Tibial nerve (tissue), 4 donors: ENCODE results near the gene TMEM174. TPM values are rescaled to one million over a fixed set of nuclear protein-coding genes. Genes with fewer than 3 reads are reported as not detected.

ENCODE experiments used
- DNase-seq, 2 donors: peaks; one replicate each; pipeline ENCODE4 v3.0.0-alpha.2; 2019; ENCODE audit warnings: low spot score in 2 of 2
- H3K27ac ChIP-seq, 4 donors: fragments of 200-600 bp; sonication (generic) in 3 of 4; one replicate each; pipeline ENCODE4 v1.5.1; 2017 to 2019; ENCODE audit warnings: mild to moderate bottlenecking in 1 of 4
- H3K27me3 ChIP-seq, 2 donors: fragments of 200-600 bp; sonication (generic) in 1 of 2; one replicate each; pipeline versions ENCODE4 v1.5.1 to v1.6.0; 2017 to 2019
- H3K36me3 ChIP-seq, 3 donors: fragments of 200-600 bp; sonication (generic); one replicate each; pipeline ENCODE4 v1.5.1; 2018 to 2019
- H3K4me1 ChIP-seq, 4 donors: fragments of 200-600 bp; sonication (generic) in 3 of 4; one replicate each; pipeline ENCODE4 v1.5.1; 2017 to 2019
- H3K4me3 ChIP-seq, 4 donors: fragments of 200-600 bp; sonication (generic) in 3 of 4; one replicate each; pipeline ENCODE4 v1.5.1; 2017 to 2019; ENCODE audit warnings: mild to moderate bottlenecking in 1 of 4, moderate library complexity in 1 of 4
- H3K9me3 ChIP-seq, 4 donors: fragments of 200-600 bp; sonication (generic) in 3 of 4; one replicate each; pipeline ENCODE4 v1.5.1; 2017 to 2019
- EP300 ChIP-seq, 2 donors: sonication (generic); formaldehyde crosslinking; IDR thresholded peaks; one replicate each; pipeline ENCODE4 v1.6.1; 2017; ENCODE audit warnings: antibody characterized with exemption in 2 of 2, mild to moderate bottlenecking in 1 of 2
- POLR2A ChIP-seq, 2 donors: fragments of 450-650 bp; IDR thresholded peaks; one replicate each; pipeline ENCODE4 v1.6.1; 2017; ENCODE audit warnings: antibody characterized with exemption in 2 of 2, mild to moderate bottlenecking in 2 of 2, moderate library complexity in 2 of 2
- WGBS, 2 donors: methylation state at CpG; one replicate each; pipeline ENCODE4 v1.1.5; 2018; 5-methylcytosine and 5-hydroxymethylcytosine counted together
- total RNA-seq, 4 donors: library from RNA; depleted of rRNA; stranded (reverse); fragments of >200 nt; gene quantifications; one replicate each; pipeline ENCODE4 v1.1.0, GENCODE V29; 2016
- TF ChIP-seq, protein P1 (sequence below), 5 experiments: fragments of 200-600 bp in 3 of 5; fragments of 450-650 bp in 2 of 5; sonication (generic) in 3 of 5; IDR thresholded peaks; one replicate each; pipeline ENCODE4 v1.5.1; 2016 to 2019; ENCODE audit warnings: antibody characterized with exemption in 5 of 5, mild to moderate bottlenecking in 3 of 5, moderate library complexity in 2 of 5

TMEM174 gene
- total RNA-seq, 4 donors from 2014 or later: not detected

- no peak for TF ChIP-seq POLR2A (IDR thresholded peaks at IDR 0.05)
- TF ChIP-seq, protein P1, sequence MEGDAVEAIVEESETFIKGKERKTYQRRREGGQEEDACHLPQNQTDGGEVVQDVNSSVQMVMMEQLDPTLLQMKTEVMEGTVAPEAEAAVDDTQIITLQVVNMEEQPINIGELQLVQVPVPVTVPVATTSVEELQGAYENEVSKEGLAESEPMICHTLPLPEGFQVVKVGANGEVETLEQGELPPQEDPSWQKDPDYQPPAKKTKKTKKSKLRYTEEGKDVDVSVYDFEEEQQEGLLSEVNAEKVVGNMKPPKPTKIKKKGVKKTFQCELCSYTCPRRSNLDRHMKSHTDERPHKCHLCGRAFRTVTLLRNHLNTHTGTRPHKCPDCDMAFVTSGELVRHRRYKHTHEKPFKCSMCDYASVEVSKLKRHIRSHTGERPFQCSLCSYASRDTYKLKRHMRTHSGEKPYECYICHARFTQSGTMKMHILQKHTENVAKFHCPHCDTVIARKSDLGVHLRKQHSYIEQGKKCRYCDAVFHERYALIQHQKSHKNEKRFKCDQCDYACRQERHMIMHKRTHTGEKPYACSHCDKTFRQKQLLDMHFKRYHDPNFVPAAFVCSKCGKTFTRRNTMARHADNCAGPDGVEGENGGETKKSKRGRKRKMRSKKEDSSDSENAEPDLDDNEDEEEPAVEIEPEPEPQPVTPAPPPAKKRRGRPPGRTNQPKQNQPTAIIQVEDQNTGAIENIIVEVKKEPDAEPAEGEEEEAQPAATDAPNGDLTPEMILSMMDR (IDR thresholded peaks at IDR 0.05): no peak
- no peak for TF ChIP-seq EP300 (IDR thresholded peaks at IDR 0.05)
- no peaks in the 10 kb centered on the region for H3K27me3 ChIP-seq
- H3K9me3 ChIP-seq: no peaks in the 10 kb centered on the region
- no peak overlapping the region for H3K27ac ChIP-seq
- WGBS, 2 donors: 83 to 91% methylated on average over 4 of the region's 4 CpGs
- peaks cover 0 to 13% (median 0%) of the 10 kb centered on the region in 4 donors for H3K4me1 ChIP-seq
- H3K36me3 ChIP-seq: no peaks in the 10 kb centered on the region
- no peak overlapping the region for H3K4me3 ChIP-seq
- DNase-seq: no peak
These were observed 19.4 kb downstream of the TMEM174 start for GRCh38 chr5:73192370-73192769.

GRCh38 chr5:73193592-73193991 is 20.6 kb downstream of the TMEM174 start:
- Histone ChIP-seq H3K9me3 (no peaks in the 10 kb centered on the region), H3K4me1 (peaks cover 0 to 12% (median 0%) of the 10 kb centered on the region in 4 donors), H3K4me3 (no peak overlapping the region), H3K27me3 (no peaks in the 10 kb centered on the region), H3K27ac (no peak overlapping the region), H3K36me3 (no peaks in the 10 kb centered on the region)
- no peak for DNase-seq
- WGBS, 2 donors: 70 to 85% methylated on average over 4 of the region's 4 CpGs
- TF ChIP-seq, protein P1 (IDR thresholded peaks at IDR 0.05): no peak
- TF ChIP-seq POLR2A (IDR thresholded peaks at IDR 0.05) (no peak), EP300 (IDR thresholded peaks at IDR 0.05) (no peak)

GRCh38 chr5:73196201-73196600 is 23.2 kb downstream of the TMEM174 start:
- Histone ChIP-seq H3K27ac (no peak overlapping the region), H3K36me3 (no peaks in the 10 kb centered on the region), H3K27me3 (no peaks in the 10 kb centered on the region), H3K4me3 (no peak overlapping the region), H3K9me3 (no peaks in the 10 kb centered on the region), H3K4me1 (no peaks in the 10 kb centered on the region)
- 95 to 96% methylated on average over 1 of the region's 1 CpG for WGBS, 2 donors
- DNase-seq: no peak
- TF ChIP-seq EP300 (IDR thresholded peaks at IDR 0.05) (no peak), POLR2A (IDR thresholded peaks at IDR 0.05) (no peak)
- TF ChIP-seq, protein P1 (IDR thresholded peaks at IDR 0.05): no peak

GRCh38 chr5:73197637-73198257 is 24.8 kb downstream of the TMEM174 start:
- no peak overlapping the region for H3K27ac ChIP-seq
- peaks cover 0 to 6% (median 0%) of the 10 kb centered on the region in 4 donors for H3K4me1 ChIP-seq
- TF ChIP-seq, protein P1 (IDR thresholded peaks at IDR 0.05): no peak
- TF ChIP-seq POLR2A (IDR thresholded peaks at IDR 0.05) (no peak), EP300 (IDR thresholded peaks at IDR 0.05) (no peak)
- no peaks in the 10 kb centered on the region for H3K9me3 ChIP-seq
- 85 to 87% methylated on average over 8 of the region's 8 CpGs for WGBS, 2 donors
- H3K36me3 ChIP-seq: no peaks in the 10 kb centered on the region
- DNase-seq: no peak
- peaks cover 0 to 7% of the 10 kb centered on the region in 2 donors for H3K27me3 ChIP-seq
- no peak overlapping the region for H3K4me3 ChIP-seq

- Histone ChIP-seq H3K27me3 (peaks cover 0 to 7% of the 10 kb centered on the region in 2 donors), H3K4me3 (no peak overlapping the region), H3K27ac (no peak overlapping the region), H3K4me1 (peaks cover 0 to 6% (median 0%) of the 10 kb centered on the region in 4 donors), H3K36me3 (no peaks in the 10 kb centered on the region), H3K9me3 (no peaks in the 10 kb centered on the region)
- DNase-seq: no peak
- TF ChIP-seq POLR2A (IDR thresholded peaks at IDR 0.05): no peak
- TF ChIP-seq, protein P1 (IDR thresholded peaks at IDR 0.05): no peak
- TF ChIP-seq EP300 (IDR thresholded peaks at IDR 0.05): no peak
- 89 to 97% methylated on average over 3 of the region's 3 CpGs for WGBS, 2 donors
These were observed 26.0 kb downstream of the TMEM174 start for GRCh38 chr5:73198833-73199592.
